NT2/D1 (cell line): Measurements from ENCODE around the gene MC2R.

ENCODE experiments used
- DNase-seq: peaks from one replicate; pipeline ENCODE4 v3.0.0-alpha.2; 2011; ENCODE audit warnings: low read depth, low spot score
- H3K27me3 ChIP-seq: 2 replicates; pipeline ENCODE4 v1.6.0; 2011; ENCODE audit warnings: mild to moderate bottlenecking; ENCODE audit not compliant: insufficient read length, insufficient read depth
- H3K36me3 ChIP-seq: 2 replicates; pipeline ENCODE4 v1.6.1; 2011; ENCODE audit warnings: mild to moderate bottlenecking, low read length, mixed read lengths; ENCODE audit not compliant: insufficient read depth, insufficient read length
- H3K4me1 ChIP-seq: 2 replicates; pipeline ENCODE4 v1.5.1; 2011; ENCODE audit not compliant: insufficient read depth, insufficient read length
- H3K4me3 ChIP-seq: 2 replicates; pipeline ENCODE4 v1.5.1; 2011; ENCODE audit warnings: low read depth; ENCODE audit not compliant: insufficient read length
- H3K9ac ChIP-seq: 2 replicates; pipeline ENCODE4 v1.6.0; 2011; ENCODE audit warnings: low read depth; ENCODE audit not compliant: insufficient read length
- H3K9me3 ChIP-seq: 2 replicates; pipeline ENCODE4 v1.5.1; 2011; ENCODE audit warnings: mild to moderate bottlenecking, low read length; ENCODE audit not compliant: insufficient read depth
- SUZ12 ChIP-seq: IDR thresholded peaks from 2 replicates; pipeline ENCODE4 v1.6.1; 2011; ENCODE audit not compliant: insufficient read length, insufficient read depth; ENCODE audit errors: extremely low read depth
- YY1 ChIP-seq: IDR thresholded peaks from 2 replicates; pipeline ENCODE4 v1.6.1; 2011; ENCODE audit not compliant: insufficient read length, insufficient read depth
- ZNF274 ChIP-seq: IDR thresholded peaks from 2 replicates; pipeline ENCODE4 v1.6.1; 2011; ENCODE audit warnings: mild to moderate bottlenecking, low read depth, low read length

The MC2R gene

DNA sequence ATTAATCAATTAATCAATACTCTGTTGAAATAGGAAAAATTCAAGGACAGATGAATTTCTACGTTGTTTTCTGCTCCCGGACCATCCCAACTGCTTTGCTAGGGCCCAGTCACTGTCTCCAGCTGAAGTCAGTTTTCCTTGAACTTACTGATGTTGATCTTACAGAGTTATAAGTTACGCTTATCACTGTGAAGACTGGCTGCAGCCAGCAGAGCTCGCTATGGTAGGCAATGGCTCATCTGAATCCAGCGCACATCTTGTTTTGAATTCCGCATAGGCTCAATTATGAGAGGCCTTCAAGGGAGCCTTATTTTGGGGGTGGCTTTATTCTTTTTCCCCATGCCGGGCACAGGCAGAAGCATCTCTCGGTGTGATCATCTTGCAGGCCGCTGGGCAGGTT, 2.7 kb downstream of the MC2R start:
- Histone ChIP-seq H3K4me3 (no peak overlapping the region), H3K36me3 (no peaks in the 10 kb centered on the region), H3K4me1 (no peaks in the 10 kb centered on the region), H3K9ac (no peak overlapping the region), H3K27me3 (no peaks in the 10 kb centered on the region), H3K9me3 (no peaks in the 10 kb centered on the region)
- DNase-seq, result no peak
- no peak for TF ChIP-seq SUZ12
- no peak for TF ChIP-seq ZNF274
- no peak for TF ChIP-seq YY1

DNA sequence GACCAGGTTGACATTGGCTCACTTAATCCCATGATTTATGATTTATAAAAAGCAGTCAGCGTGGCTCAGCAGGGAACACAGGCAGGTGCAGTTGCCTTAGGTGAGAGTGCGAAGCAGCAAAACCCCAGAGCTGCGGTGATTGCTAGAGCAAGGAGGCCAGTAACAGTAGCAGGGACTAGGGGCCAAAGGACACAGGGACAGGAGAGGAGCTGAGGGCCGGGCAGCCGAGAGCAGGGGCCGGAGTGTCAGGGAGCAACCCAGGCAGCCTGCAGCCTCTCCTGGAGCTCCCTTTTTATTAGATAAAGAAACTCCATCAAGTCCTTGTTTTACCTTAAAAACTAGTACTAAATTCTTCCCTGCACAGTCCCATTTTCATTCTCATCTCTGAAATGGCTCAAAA, 4.3 kb downstream of the MC2R start:
- H3K9ac ChIP-seq, result no peak overlapping the region
- no peak overlapping the region for H3K4me3 ChIP-seq
- no peak for DNase-seq
- no peaks in the 10 kb centered on the region for H3K36me3 ChIP-seq
- no peaks in the 10 kb centered on the region for H3K9me3 ChIP-seq
- no peaks in the 10 kb centered on the region for H3K4me1 ChIP-seq
- H3K27me3 ChIP-seq, result no peaks in the 10 kb centered on the region
- TF ChIP-seq SUZ12, result no peak
- no peak for TF ChIP-seq ZNF274
- TF ChIP-seq YY1, result no peak

DNA sequence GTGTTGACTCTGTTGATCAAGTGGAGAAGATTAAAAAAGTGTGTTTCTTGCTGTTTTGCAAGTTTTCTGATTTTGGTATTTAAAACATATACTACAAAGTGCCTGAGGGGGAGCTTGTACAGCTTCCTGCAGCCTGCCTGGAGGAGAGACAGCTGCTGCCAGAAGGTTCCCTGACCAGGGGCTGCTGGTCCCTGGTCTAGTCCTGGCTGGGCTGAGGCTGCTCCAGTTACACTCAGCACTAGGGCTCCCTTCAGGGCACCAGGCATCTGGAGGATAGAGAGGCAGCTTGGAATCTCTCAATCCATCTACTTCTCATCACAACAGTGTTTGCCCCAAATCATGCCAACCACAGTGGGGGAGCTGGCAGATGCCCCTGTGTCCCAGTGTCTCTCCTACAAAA, 4.8 kb downstream of the MC2R start:
- Histone ChIP-seq H3K9ac (no peak overlapping the region), H3K4me1 (no peaks in the 10 kb centered on the region), H3K4me3 (no peak overlapping the region), H3K27me3 (no peaks in the 10 kb centered on the region), H3K9me3 (no peaks in the 10 kb centered on the region), H3K36me3 (no peaks in the 10 kb centered on the region)
- TF ChIP-seq YY1, result no peak
- no peak for TF ChIP-seq SUZ12
- no peak for TF ChIP-seq ZNF274
- DNase-seq, result no peak

DNA sequence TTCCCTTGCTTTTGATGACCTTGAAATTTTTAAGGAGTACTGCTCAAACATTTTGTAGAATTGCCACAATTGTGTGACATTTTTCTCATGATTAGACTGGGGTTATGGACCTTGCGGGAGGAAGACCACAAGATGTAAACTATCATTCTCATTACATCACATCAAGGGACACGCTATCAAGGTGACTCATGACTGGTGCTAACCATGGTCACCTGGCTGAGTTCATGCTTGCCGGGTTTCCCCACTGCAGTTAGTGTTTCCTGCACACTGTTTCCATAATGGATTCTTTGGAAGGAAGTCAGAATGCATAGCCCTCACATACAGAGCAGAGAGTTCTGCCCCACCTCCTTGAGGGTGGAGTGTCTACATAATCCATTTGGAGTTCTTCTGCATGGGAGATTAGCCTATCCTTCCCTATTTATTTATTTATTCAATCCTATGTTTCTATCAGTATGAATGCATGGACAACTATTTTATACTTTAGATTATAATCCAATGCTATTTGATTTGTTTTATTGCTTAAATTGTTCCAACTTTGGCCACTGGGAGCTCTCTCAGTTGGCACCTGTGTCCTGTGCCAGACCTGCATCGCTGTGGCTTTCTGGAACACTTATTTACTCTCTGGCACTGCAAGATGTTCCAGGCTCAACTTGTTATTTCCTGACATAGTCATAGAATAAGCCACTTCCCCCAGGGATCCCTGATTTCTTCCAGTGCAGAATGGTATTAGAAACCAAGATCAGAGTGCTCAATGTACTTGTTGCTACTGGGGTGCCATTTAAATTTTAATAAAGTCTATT, 6.0 kb downstream of the MC2R start:
- Histone ChIP-seq H3K27me3 (no peaks in the 10 kb centered on the region), H3K9me3 (no peaks in the 10 kb centered on the region), H3K4me1 (no peaks in the 10 kb centered on the region), H3K9ac (no peak overlapping the region), H3K4me3 (no peak overlapping the region), H3K36me3 (no peaks in the 10 kb centered on the region)
- no peak for DNase-seq
- no peak for TF ChIP-seq SUZ12
- TF ChIP-seq YY1, result no peak
- no peak for TF ChIP-seq ZNF274

DNA sequence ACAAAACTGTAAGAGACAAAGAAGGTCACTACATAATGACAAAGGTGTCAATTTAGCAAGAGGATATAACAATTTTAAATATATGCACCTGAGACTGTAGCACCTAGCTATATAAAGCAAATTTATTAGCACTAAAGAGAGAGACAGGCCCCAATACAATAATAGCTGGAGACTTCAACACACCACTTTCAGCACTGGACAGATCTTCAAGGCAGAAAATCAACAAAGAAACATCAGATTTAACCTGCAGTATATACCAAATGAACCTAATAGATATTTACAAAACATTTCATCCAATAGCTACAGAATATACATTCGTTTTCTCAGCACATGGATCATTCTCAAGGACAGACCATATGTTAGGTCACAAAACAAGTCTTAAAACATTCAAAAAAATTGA, 14.7 kb downstream of the MC2R start:
- TF ChIP-seq YY1 (no peak), SUZ12 (no peak), ZNF274 (no peak)
- Histone ChIP-seq H3K9ac (no peak overlapping the region), H3K9me3 (no peaks in the 10 kb centered on the region), H3K4me3 (no peak overlapping the region), H3K36me3 (no peaks in the 10 kb centered on the region), H3K4me1 (no peaks in the 10 kb centered on the region), H3K27me3 (no peaks in the 10 kb centered on the region)
- DNase-seq, result no peak

DNA sequence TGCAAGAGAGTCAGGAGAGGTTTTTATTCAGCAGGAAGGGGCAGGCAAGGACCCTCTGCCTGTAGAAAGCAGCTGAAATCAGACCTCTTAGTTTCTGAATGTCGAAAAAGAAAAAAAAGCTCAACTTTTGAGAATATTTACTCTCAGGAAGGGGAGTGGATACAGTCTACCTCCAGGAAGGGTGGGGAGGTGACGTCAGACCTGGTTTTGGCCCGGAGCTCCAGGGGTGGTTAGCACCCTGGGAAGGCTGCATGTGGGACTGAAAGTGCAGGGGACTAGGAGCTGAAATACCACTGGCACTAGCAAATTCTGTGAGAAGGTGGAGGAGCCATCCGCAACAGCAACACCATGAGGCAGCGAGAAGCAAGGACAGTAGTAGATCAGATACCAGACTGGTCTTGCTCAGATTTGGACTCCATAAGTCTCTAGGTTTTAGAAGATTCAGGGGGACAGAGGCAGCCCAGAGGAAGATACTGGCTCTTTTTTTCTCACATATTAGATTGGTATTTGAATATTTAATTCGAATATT, 19.8 kb downstream of the MC2R start:
- TF ChIP-seq YY1 (no peak), ZNF274 (no peak), SUZ12 (no peak)
- H3K4me3 ChIP-seq, result no peak overlapping the region
- no peaks in the 10 kb centered on the region for H3K36me3 ChIP-seq
- no peaks in the 10 kb centered on the region for H3K4me1 ChIP-seq
- no peak overlapping the region for H3K9ac ChIP-seq
- no peak for DNase-seq
- H3K9me3 ChIP-seq, result no peaks in the 10 kb centered on the region
- no peaks in the 10 kb centered on the region for H3K27me3 ChIP-seq

DNA sequence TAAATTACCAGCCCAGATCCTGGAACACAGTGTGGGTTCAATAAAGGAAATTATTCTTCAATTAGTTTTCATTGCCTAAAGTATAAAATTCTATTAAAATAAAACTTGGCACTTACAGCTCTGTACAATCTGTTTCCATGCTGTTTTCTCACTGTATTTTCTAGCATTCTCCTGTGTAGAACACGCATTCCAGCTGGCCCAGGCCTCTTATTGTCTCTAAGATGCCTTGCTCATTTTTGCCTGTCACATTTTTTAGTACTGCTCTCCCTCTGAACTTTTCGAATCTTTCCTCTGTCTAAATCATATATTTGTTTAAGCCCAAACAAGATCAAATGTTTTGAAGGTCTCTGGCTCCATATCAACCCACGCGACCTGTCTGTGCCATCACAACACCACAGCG, 20.8 kb downstream of the MC2R start:
- Histone ChIP-seq H3K4me3 (no peak overlapping the region), H3K36me3 (no peaks in the 10 kb centered on the region), H3K9me3 (no peaks in the 10 kb centered on the region), H3K27me3 (no peaks in the 10 kb centered on the region), H3K4me1 (no peaks in the 10 kb centered on the region), H3K9ac (no peak overlapping the region)
- TF ChIP-seq ZNF274 (no peak), YY1 (no peak), SUZ12 (no peak)
- no peak for DNase-seq

DNA sequence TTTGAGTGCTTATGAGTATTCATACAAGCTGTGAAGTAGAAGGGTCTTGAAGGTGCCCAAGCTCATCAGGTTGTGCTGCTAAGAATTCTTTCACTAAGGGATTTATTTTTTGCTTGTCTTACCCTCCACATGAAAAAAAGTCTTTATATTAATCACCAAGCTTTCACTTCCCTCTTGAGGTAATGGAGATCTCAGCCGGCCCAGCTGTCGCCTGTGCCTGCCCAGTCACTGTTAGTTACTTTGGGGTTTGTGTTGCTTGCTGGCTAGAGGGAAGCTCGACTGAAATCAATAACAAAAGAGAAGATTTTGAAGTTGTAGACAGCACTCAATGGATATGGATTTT, 21.9 kb downstream of the MC2R start:
- no peaks in the 10 kb centered on the region for H3K36me3 ChIP-seq
- no peaks in the 10 kb centered on the region for H3K27me3 ChIP-seq
- TF ChIP-seq SUZ12, result no peak
- TF ChIP-seq YY1, result no peak
- TF ChIP-seq ZNF274, result no peak
- no peak overlapping the region for H3K9ac ChIP-seq
- no peak for DNase-seq
- no peak overlapping the region for H3K4me3 ChIP-seq
- H3K9me3 ChIP-seq, result no peaks in the 10 kb centered on the region
- no peaks in the 10 kb centered on the region for H3K4me1 ChIP-seq
